CD8-positive, alpha-beta memory T cell (primary cell): ENCODE data around the gene SNRNP70. TPM values are rescaled to one million over a fixed set of nuclear protein-coding genes. Genes with fewer than 3 reads are reported as not detected.

Experiments used
- CTCF ChIA-PET: fragments of 350-600 bp; sonication (Branson Sonifier 250); formaldehyde crosslinking; loops from one replicate; lab custom pipeline; 2021; ENCODE audit warnings: antibody characterized with exemption; lab: Charles Lee
- POLR2A ChIA-PET: fragments of 350-600 bp; sonication (Branson Sonifier 250); formaldehyde crosslinking; loops from one replicate; lab custom pipeline; 2021; ENCODE audit warnings: antibody characterized with exemption; lab: Charles Lee
- DNase-seq, 5 donors: peaks; one replicate each; pipeline versions ENCODE4 v3.0.0 to v3.0.0-alpha.2; 2020 to 2022; ENCODE audit warnings: mixed read lengths in 1 of 5
- H3K27ac ChIP-seq: one replicate; pipeline ENCODE4 v1.7.0; 2013; ENCODE audit warnings: low read depth, mild to moderate bottlenecking, low read length, moderate library complexity
- H3K27me3 ChIP-seq: 2 replicates; pipeline ENCODE4 v1.7.0; 2013; ENCODE audit warnings: low read length, mild to moderate bottlenecking; ENCODE audit not compliant: insufficient read depth, poor library complexity, severe bottlenecking
- H3K36me3 ChIP-seq: 2 replicates; pipeline ENCODE4 v1.7.0; 2013; ENCODE audit warnings: mild to moderate bottlenecking, low read length, moderate library complexity; ENCODE audit not compliant: insufficient read depth
- H3K4me1 ChIP-seq: 2 replicates; pipeline ENCODE4 v1.7.0; 2013; ENCODE audit warnings: mild to moderate bottlenecking, low read length, moderate library complexity; ENCODE audit not compliant: insufficient read depth
- H3K4me3 ChIP-seq: 2 replicates; pipeline ENCODE4 v1.7.0; 2013; ENCODE audit warnings: mild to moderate bottlenecking, low read length
- H3K9me3 ChIP-seq: 2 replicates; pipeline ENCODE4 v1.7.0; 2013; ENCODE audit warnings: mild to moderate bottlenecking, low read length
- H3K27ac Mint-ChIP-seq, 8 donors: one replicate each; pipeline ENCODE4 v1.8.0; 2020 to 2021; ENCODE audit warnings: mixed read lengths in 8 of 8, mild to moderate bottlenecking in 6 of 8, inconsistent platforms in 3 of 8, moderate library complexity in 3 of 8
- H3K27me3 Mint-ChIP-seq, 2 donors: one replicate each; pipeline ENCODE4 v1.8.0; 2020 to 2021; ENCODE audit warnings: mixed read lengths in 2 of 2, mild to moderate bottlenecking in 1 of 2, moderate library complexity in 1 of 2
- H3K36me3 Mint-ChIP-seq, 3 donors: one replicate each; pipeline ENCODE4 v1.8.0; 2020 to 2021; ENCODE audit warnings: mixed read lengths in 3 of 3, inconsistent platforms in 1 of 3, mild to moderate bottlenecking in 1 of 3
- H3K4me1 Mint-ChIP-seq, 3 donors: one replicate each; pipeline ENCODE4 v1.8.0; 2020 to 2021; ENCODE audit warnings: mixed read lengths in 3 of 3, inconsistent platforms in 1 of 3, mild to moderate bottlenecking in 1 of 3
- H3K4me3 Mint-ChIP-seq, 7 donors: one replicate each; pipeline ENCODE4 v1.8.0; 2020 to 2021; ENCODE audit warnings: mixed read lengths in 7 of 7, mild to moderate bottlenecking in 6 of 7, moderate library complexity in 4 of 7, inconsistent platforms in 2 of 7
- H3K9me3 Mint-ChIP-seq, 5 donors: one replicate each; pipeline ENCODE4 v1.8.0; 2020 to 2022; ENCODE audit warnings: mixed read lengths in 5 of 5, mild to moderate bottlenecking in 3 of 5, moderate library complexity in 2 of 5, inconsistent platforms in 1 of 5
- polyA plus RNA-seq: library from polyadenylated mRNA; unstranded; fragments of 300-500 nt; fragmentation: Illumina TruSeq; gene quantifications from one replicate; pipeline ENCODE4 v1.2.3, GENCODE V29; 2021
- total RNA-seq, 2 experiments: library from RNA; stranded (reverse); gene quantifications; one replicate each; pipeline ENCODE4 v1.2.3, GENCODE V29; 2021

Gene SNRNP70
- total and polyA plus RNA-seq, 3 experiments from 2014 or later, result 66.2 to 221 (median 210) TPM

DNA sequence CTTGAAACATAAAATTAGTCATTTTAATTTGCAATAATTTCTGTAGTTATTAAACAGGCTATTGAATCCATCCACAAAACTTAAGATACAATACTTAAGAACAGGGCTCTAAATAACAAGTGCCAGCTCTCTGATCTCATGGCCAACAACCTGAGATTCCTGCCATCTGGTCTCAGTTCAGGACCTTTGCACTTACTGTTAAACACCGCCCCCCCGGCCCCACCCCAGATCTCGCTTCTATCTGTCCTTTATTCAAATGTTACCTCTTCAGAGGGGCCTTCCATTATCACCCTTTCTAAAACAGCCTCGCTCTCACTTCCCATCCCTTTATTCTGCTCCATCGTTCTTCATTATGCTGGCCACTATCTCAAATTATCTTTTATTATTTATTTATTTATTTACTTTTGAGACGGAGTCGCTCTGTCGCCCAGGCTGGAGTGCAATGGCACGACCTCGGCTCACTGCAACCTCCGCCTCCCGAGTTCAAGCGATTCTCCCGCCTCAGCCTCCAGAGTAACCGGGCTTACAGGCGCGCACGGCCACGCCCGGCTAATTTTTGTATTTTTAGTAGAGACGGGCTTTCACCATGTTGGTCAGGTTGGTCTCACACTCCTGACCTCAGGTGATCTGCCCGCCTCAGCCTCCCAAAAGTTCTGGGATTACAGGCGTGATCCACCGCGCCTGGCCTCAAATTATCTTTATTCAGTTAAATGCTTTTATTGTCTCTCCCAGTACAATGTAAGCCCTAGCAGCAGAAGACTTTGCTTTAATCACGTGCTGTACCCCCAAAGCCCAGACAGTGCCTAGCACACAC is 838 bp upstream of the SNRNP70 start:
- peaks cover 8 to 11% of the 10 kb centered on the region in 2 donors for H3K27me3 Mint-ChIP-seq
- Histone ChIP-seq H3K4me3 (peak overlapping the region; percentile 99), H3K27ac (peak overlapping the region; percentile 82), H3K36me3 (peaks cover 13% of the 10 kb centered on the region), H3K4me1 (peaks cover 24% of the 10 kb centered on the region), H3K27me3 (no peaks in the 10 kb centered on the region), H3K9me3 (no peaks in the 10 kb centered on the region)
- peaks cover 6 to 31% (median 6%) of the 10 kb centered on the region in 3 donors for H3K36me3 Mint-ChIP-seq
- peaks cover 27 to 43% (median 40%) of the 10 kb centered on the region in 3 donors for H3K4me1 Mint-ChIP-seq
- peaks cover 0 to 2% (median 0%) of the 10 kb centered on the region in 5 donors for H3K9me3 Mint-ChIP-seq
- H3K4me3 Mint-ChIP-seq, result peak overlapping the region; percentile 92 to 96 (median 96)
- ChIA-PET POLR2A (no interaction called here), CTCF (interaction anchor here (0.9 kb wide), 1 partner anchor 13 kb away, joined by 4 read pairs; no protein-coding TSS in a partner anchor)
- H3K27ac Mint-ChIP-seq, result peak overlapping the region; percentile 87 to 97 (median 93)
- DNase-seq, result no peak

GRCh38 chr19:49085868-49086232 is 599 bp downstream of the SNRNP70 start:
- CTCF ChIA-PET, result interaction anchor here (0.6 to 4.0 kb wide), 4 partner anchors 10 to 92 kb away, joined by 3 to 28 read pairs (median 6); partner anchors contain the start of genes GYS1 and RUVBL2
- peak overlapping the region; percentile 92 to 96 (median 96) for H3K4me3 Mint-ChIP-seq
- H3K27me3 ChIP-seq, result no peaks in the 10 kb centered on the region
- peaks cover 4 to 9% of the 10 kb centered on the region in 2 donors for H3K27me3 Mint-ChIP-seq
- peak overlapping the region; percentile 82 for H3K27ac ChIP-seq
- H3K36me3 ChIP-seq, result peaks cover 23% of the 10 kb centered on the region
- no peak for DNase-seq
- POLR2A ChIA-PET, result no interaction called here
- peaks cover 24% of the 10 kb centered on the region for H3K4me1 ChIP-seq
- no peaks in the 10 kb centered on the region for H3K9me3 ChIP-seq
- H3K9me3 Mint-ChIP-seq, result peaks cover 0 to 2% (median 0%) of the 10 kb centered on the region in 5 donors
- peak overlapping the region; percentile 87 to 97 (median 93) for H3K27ac Mint-ChIP-seq
- H3K36me3 Mint-ChIP-seq, result peaks cover 6 to 43% (median 6%) of the 10 kb centered on the region in 3 donors
- H3K4me1 Mint-ChIP-seq, result peaks cover 32 to 54% (median 49%) of the 10 kb centered on the region in 3 donors
- H3K4me3 ChIP-seq, result peak overlapping the region; percentile 99

- ChIA-PET POLR2A (interaction anchor here (0.6 kb wide), 1 partner anchor 82 kb away, joined by 3 read pairs; no protein-coding TSS in a partner anchor), CTCF (interaction anchor here (0.7 to 4.0 kb wide), 4 partner anchors 12 to 93 kb away, joined by 3 to 28 read pairs (median 6); partner anchors contain the start of genes GYS1 and RUVBL2)
- peak overlapping the region; percentile 92 to 96 (median 96) for H3K4me3 Mint-ChIP-seq
- Histone ChIP-seq H3K27ac (peak overlapping the region; percentile 82), H3K4me3 (peak overlapping the region; percentile 99), H3K27me3 (no peaks in the 10 kb centered on the region), H3K4me1 (peaks cover 24% of the 10 kb centered on the region), H3K36me3 (peaks cover 27% of the 10 kb centered on the region), H3K9me3 (no peaks in the 10 kb centered on the region)
- peaks cover 7 to 46% (median 7%) of the 10 kb centered on the region in 3 donors for H3K36me3 Mint-ChIP-seq
- DNase-seq, result no peak
- H3K9me3 Mint-ChIP-seq, result peaks cover 0 to 2% (median 0%) of the 10 kb centered on the region in 5 donors
- peaks cover 3 to 9% of the 10 kb centered on the region in 2 donors for H3K27me3 Mint-ChIP-seq
- peak overlapping the region; percentile 87 to 97 (median 93) for H3K27ac Mint-ChIP-seq
- H3K4me1 Mint-ChIP-seq, result peaks cover 32 to 56% (median 50%) of the 10 kb centered on the region in 3 donors
Observed at GRCh38 chr19:49086296-49086695, 1.0 kb downstream of the SNRNP70 start.

DNA sequence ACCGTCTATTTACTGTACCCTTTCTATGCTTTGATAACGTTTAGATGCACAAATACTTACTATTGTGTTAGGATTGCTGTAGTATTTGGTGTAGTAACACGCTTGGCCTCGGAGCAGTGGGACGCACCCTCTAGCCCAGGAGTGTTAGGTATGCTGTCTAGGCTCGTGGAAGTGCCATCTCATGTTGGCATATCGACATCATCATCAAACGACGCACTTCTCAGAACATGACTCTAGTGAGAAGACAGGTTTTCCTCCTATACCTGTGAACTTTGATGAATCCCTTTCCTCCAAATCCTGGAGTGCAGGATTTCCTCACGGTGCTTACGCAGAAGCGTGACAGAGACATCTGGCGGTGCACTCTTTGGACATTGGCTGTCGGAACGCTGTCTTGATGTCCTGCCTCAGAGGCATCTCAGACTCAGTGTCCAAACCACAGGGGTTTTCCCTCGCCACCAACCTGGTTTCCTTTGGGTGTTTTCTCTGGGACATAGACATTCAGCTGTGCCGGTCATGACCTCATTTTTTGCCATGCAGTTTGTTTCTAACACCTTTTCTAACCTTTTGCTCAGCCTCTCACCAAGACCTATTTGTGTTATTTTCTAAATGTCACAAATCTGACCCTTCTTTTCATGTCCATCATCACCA is 6.3 kb downstream of the SNRNP70 start:
- Mint-ChIP-seq H3K27me3 (no peaks in the 10 kb centered on the region), H3K4me3 (peak overlapping the region in 1 of 7 donors; percentile 58), H3K9me3 (no peaks in the 10 kb centered on the region), H3K27ac (peak overlapping the region in 4 of 8 donors; percentile 13 to 86 (median 46)), H3K36me3 (peaks cover 7 to 78% (median 13%) of the 10 kb centered on the region in 3 donors), H3K4me1 (peaks cover 29 to 57% (median 49%) of the 10 kb centered on the region in 3 donors)
- H3K27ac ChIP-seq, result no peak overlapping the region
- no peaks in the 10 kb centered on the region for H3K27me3 ChIP-seq
- H3K4me1 ChIP-seq, result peaks cover 13% of the 10 kb centered on the region
- H3K36me3 ChIP-seq, result peaks cover 51% of the 10 kb centered on the region
- H3K4me3 ChIP-seq, result no peak overlapping the region
- ChIA-PET CTCF (no interaction called here), POLR2A (no interaction called here)
- H3K9me3 ChIP-seq, result no peaks in the 10 kb centered on the region
- DNase-seq, result no peak

GRCh38 chr19:49092686-49093085 is 7.4 kb downstream of the SNRNP70 start:
- DNase-seq, result no peak
- Mint-ChIP-seq H3K4me1 (peaks cover 21 to 51% (median 38%) of the 10 kb centered on the region in 3 donors), H3K27me3 (no peaks in the 10 kb centered on the region), H3K27ac (peak overlapping the region in 1 of 8 donors; percentile 60), H3K9me3 (no peaks in the 10 kb centered on the region), H3K4me3 (no peak overlapping the region), H3K36me3 (peaks cover 1 to 82% (median 7%) of the 10 kb centered on the region in 3 donors)
- Histone ChIP-seq H3K27me3 (no peaks in the 10 kb centered on the region), H3K36me3 (peaks cover 58% of the 10 kb centered on the region), H3K9me3 (no peaks in the 10 kb centered on the region), H3K4me3 (no peak overlapping the region), H3K27ac (no peak overlapping the region), H3K4me1 (peaks cover 1% of the 10 kb centered on the region)
- ChIA-PET POLR2A (no interaction called here), CTCF (no interaction called here)

GRCh38 chr19:49094505-49095482 is 9.5 kb downstream of the SNRNP70 start:
- H3K4me3 Mint-ChIP-seq, result no peak overlapping the region
- peaks cover 16 to 42% (median 27%) of the 10 kb centered on the region in 3 donors for H3K4me1 Mint-ChIP-seq
- no peaks in the 10 kb centered on the region for H3K9me3 Mint-ChIP-seq
- H3K4me3 ChIP-seq, result no peak overlapping the region
- no peaks in the 10 kb centered on the region for H3K27me3 ChIP-seq
- ChIA-PET POLR2A (interaction anchor here (0.7 kb wide), 1 partner anchor 120 kb away, joined by 3 read pairs; no protein-coding TSS in a partner anchor), CTCF (interaction anchor here (0.7 to 2.0 kb wide), 3 partner anchors 12 to 50 kb away, joined by 3 to 8 read pairs (median 3); partner anchors contain the start of gene LIN7B)
- H3K36me3 Mint-ChIP-seq, result peaks cover 6 to 90% (median 11%) of the 10 kb centered on the region in 3 donors
- peak overlapping the region in 2 of 8 donors; percentile 12 to 30 for H3K27ac Mint-ChIP-seq
- H3K9me3 ChIP-seq, result no peaks in the 10 kb centered on the region
- peaks cover 67% of the 10 kb centered on the region for H3K36me3 ChIP-seq
- H3K4me1 ChIP-seq, result no peaks in the 10 kb centered on the region
- no peak overlapping the region for H3K27ac ChIP-seq
- no peak for DNase-seq
- H3K27me3 Mint-ChIP-seq, result no peaks in the 10 kb centered on the region
